Measurements from ENCODE around the gene TMEM135. TPM values are rescaled to one million over a fixed set of nuclear protein-coding genes. Genes with fewer than 3 reads are reported as not detected.
"Not testable (repeated sequence)": the region's sequence is repeated elsewhere in the genome, so short reads cannot be mapped to it uniquely, and the experiment has no call there.

Gene TMEM135
- total RNA-seq, 2 experiments from 2014 or later = 14.1 to 15.6 TPM

DNA sequence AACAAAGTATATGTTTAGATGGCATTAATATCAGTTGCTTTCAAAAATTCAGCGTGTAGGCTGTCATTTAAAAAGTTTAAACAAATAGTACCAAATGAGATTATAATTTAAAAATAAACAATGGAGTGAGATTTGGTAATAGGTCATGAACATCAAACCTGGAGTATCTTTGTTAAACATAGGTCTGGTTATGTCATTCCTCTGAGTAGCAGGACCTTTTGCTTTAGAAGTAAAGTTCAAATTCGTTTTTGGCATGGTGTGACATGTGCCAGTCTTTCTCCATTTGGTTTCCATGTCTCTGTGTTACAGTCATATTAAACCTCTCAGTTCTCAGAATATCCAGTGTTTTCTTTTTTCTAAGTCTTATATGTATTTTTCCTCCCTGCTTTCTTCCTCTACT is 242.4 kb downstream of the TMEM135 start:
- intact Hi-C loops (cut with DNase I, micrococcal nuclease) = no loop called here
- no peak overlapping the region for H3K27ac Mint-ChIP-seq
- no peaks in the 10 kb centered on the region for H3K9me3 Mint-ChIP-seq

DNA sequence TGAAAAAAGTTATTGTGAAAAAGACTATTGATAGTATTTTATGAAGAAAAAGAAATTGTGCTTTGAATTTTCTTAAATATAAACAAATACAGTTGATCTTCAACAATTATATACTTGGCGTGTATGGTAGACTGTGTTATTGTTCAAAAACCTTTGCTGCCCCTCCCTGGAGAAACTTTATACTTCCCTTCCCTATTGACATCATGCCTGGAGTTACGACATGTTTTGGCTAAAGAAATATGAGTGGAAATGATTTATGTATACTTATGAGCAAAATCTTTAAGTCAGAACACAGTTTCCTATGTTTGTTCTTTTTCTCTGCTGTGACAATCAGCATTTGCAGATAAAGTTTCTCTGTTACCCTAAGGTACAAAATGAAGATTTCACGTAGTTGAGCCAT is 243.8 kb downstream of the TMEM135 start:
- POLR2A ChIA-PET = no interaction called here
- no peak overlapping the region for H3K4me3 Mint-ChIP-seq

More for the DNA sequence above, 242.4 kb downstream of the TMEM135 start:
- no peaks in the 10 kb centered on the region for H3K27me3 Mint-ChIP-seq
- H3K9me3 ChIP-seq (ENCODE audit: control insufficient read depth in 1 of 2, insufficient read depth in 1 of 2, low read length in 2 of 2) = no peaks in the 10 kb centered on the region
- DNase-seq (no peak), ATAC-seq (ENCODE audit: poor library complexity) (no peak)
- no peaks in the 10 kb centered on the region for H3K36me3 Mint-ChIP-seq (ENCODE audit: low read depth)
- H3K27ac ChIP-seq (ENCODE audit: low read depth in 1 of 2, low read length in 2 of 2) = no peak overlapping the region
- no peaks in the 10 kb centered on the region for H3K4me1 ChIP-seq (ENCODE audit: insufficient read depth, low read length)
- TF ChIP-seq, protein P1, sequence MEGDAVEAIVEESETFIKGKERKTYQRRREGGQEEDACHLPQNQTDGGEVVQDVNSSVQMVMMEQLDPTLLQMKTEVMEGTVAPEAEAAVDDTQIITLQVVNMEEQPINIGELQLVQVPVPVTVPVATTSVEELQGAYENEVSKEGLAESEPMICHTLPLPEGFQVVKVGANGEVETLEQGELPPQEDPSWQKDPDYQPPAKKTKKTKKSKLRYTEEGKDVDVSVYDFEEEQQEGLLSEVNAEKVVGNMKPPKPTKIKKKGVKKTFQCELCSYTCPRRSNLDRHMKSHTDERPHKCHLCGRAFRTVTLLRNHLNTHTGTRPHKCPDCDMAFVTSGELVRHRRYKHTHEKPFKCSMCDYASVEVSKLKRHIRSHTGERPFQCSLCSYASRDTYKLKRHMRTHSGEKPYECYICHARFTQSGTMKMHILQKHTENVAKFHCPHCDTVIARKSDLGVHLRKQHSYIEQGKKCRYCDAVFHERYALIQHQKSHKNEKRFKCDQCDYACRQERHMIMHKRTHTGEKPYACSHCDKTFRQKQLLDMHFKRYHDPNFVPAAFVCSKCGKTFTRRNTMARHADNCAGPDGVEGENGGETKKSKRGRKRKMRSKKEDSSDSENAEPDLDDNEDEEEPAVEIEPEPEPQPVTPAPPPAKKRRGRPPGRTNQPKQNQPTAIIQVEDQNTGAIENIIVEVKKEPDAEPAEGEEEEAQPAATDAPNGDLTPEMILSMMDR (IDR thresholded peaks at IDR 0.05) = no peak
- H3K4me3 ChIP-seq (ENCODE audit: low read length) = no peak overlapping the region
- no peak overlapping the region for H3K4me3 Mint-ChIP-seq
- H3K4me1 Mint-ChIP-seq (ENCODE audit: low read depth) = no peaks in the 10 kb centered on the region
- POLR2A ChIA-PET = no interaction called here
- no peaks in the 10 kb centered on the region for H3K36me3 ChIP-seq (ENCODE audit: insufficient read depth, low read length)
- no peaks in the 10 kb centered on the region for H3K27me3 ChIP-seq (ENCODE audit: control insufficient read depth in 1 of 2, insufficient read depth in 2 of 2, low read length in 2 of 2)
- CTCF ChIA-PET = interaction anchor here (1.0 kb wide), 1 partner anchor 10 kb away, joined by 4 read pairs; no protein-coding TSS in a partner anchor

GRCh38 chr11:87284306-87284705 is 246.6 kb downstream of the TMEM135 start:
- ATAC-seq (ENCODE audit: poor library complexity) = no peak
- no peak overlapping the region for H3K27ac ChIP-seq (ENCODE audit: low read depth in 1 of 2, low read length in 2 of 2)
- POLR2A ChIA-PET = no interaction called here
- no peak overlapping the region for H3K4me3 ChIP-seq (ENCODE audit: low read length)
- H3K36me3 Mint-ChIP-seq (ENCODE audit: low read depth) = no peaks in the 10 kb centered on the region
- TF ChIP-seq, protein P1 (IDR thresholded peaks at IDR 0.05) = no peak
- CTCF ChIA-PET = no interaction called here
- no peaks in the 10 kb centered on the region for H3K9me3 ChIP-seq (ENCODE audit: control insufficient read depth in 1 of 2, insufficient read depth in 1 of 2, low read length in 2 of 2)
- no peaks in the 10 kb centered on the region for H3K4me1 ChIP-seq (ENCODE audit: insufficient read depth, low read length)
- no peaks in the 10 kb centered on the region for H3K9me3 Mint-ChIP-seq
- no peaks in the 10 kb centered on the region for H3K27me3 ChIP-seq (ENCODE audit: control insufficient read depth in 1 of 2, insufficient read depth in 2 of 2, low read length in 2 of 2)
- no peaks in the 10 kb centered on the region for H3K27me3 Mint-ChIP-seq
- no peak overlapping the region for H3K27ac Mint-ChIP-seq
- H3K4me1 Mint-ChIP-seq (ENCODE audit: low read depth) = no peaks in the 10 kb centered on the region
- intact Hi-C loops (cut with DNase I, micrococcal nuclease) = no loop called here
- no peak overlapping the region for H3K4me3 Mint-ChIP-seq
- DNase-seq = no peak
- H3K36me3 ChIP-seq (ENCODE audit: insufficient read depth, low read length) = no peaks in the 10 kb centered on the region

More for the DNA sequence above, 243.8 kb downstream of the TMEM135 start:
- TF ChIP-seq, protein P1 (IDR thresholded peaks at IDR 0.05) = no peak
- CTCF ChIA-PET = interaction anchor here (1.0 kb wide), 1 partner anchor 11 kb away, joined by 4 read pairs; no protein-coding TSS in a partner anchor
- no peaks in the 10 kb centered on the region for H3K27me3 Mint-ChIP-seq
- intact Hi-C loops (cut with DNase I, micrococcal nuclease) = no loop called here
- H3K4me1 Mint-ChIP-seq (ENCODE audit: low read depth) = no peaks in the 10 kb centered on the region
- Histone ChIP-seq H3K9me3 (ENCODE audit: control insufficient read depth in 1 of 2, insufficient read depth in 1 of 2, low read length in 2 of 2) (no peaks in the 10 kb centered on the region), H3K27me3 (ENCODE audit: control insufficient read depth in 1 of 2, insufficient read depth in 2 of 2, low read length in 2 of 2) (no peaks in the 10 kb centered on the region), H3K27ac (ENCODE audit: low read depth in 1 of 2, low read length in 2 of 2) (no peak overlapping the region), H3K4me3 (ENCODE audit: low read length) (no peak overlapping the region), H3K4me1 (ENCODE audit: insufficient read depth, low read length) (no peaks in the 10 kb centered on the region), H3K36me3 (ENCODE audit: insufficient read depth, low read length) (no peaks in the 10 kb centered on the region)
- H3K27ac Mint-ChIP-seq = no peak overlapping the region
- H3K9me3 Mint-ChIP-seq = no peaks in the 10 kb centered on the region
- ATAC-seq (ENCODE audit: poor library complexity) (no peak), DNase-seq (no peak)
- no peaks in the 10 kb centered on the region for H3K36me3 Mint-ChIP-seq (ENCODE audit: low read depth)

GRCh38 chr11:87285674-87286073 is 247.9 kb downstream of the TMEM135 start:
- H3K27ac ChIP-seq (ENCODE audit: low read depth in 1 of 2, low read length in 2 of 2); H3K36me3 ChIP-seq (ENCODE audit: insufficient read depth, low read length); H3K4me1 Mint-ChIP-seq (ENCODE audit: low read depth); H3K36me3 Mint-ChIP-seq (ENCODE audit: low read depth); H3K9me3 ChIP-seq (ENCODE audit: control insufficient read depth in 1 of 2, insufficient read depth in 1 of 2, low read length in 2 of 2); H3K4me3 Mint-ChIP-seq; H3K27me3 Mint-ChIP-seq; H3K9me3 Mint-ChIP-seq; H3K27ac Mint-ChIP-seq; POLR2A ChIA-PET; H3K4me1 ChIP-seq (ENCODE audit: insufficient read depth, low read length); DNase-seq; ATAC-seq (ENCODE audit: poor library complexity); H3K27me3 ChIP-seq (ENCODE audit: control insufficient read depth in 1 of 2, insufficient read depth in 2 of 2, low read length in 2 of 2); H3K4me3 ChIP-seq (ENCODE audit: low read length): not testable (repeated sequence)
- CTCF ChIA-PET = interaction anchor here (1.1 kb wide), 1 partner anchor 347 kb away, joined by 5 read pairs; no protein-coding TSS in a partner anchor
- intact Hi-C loops (cut with DNase I, micrococcal nuclease) = loop anchor here in 1 of 2 experiments (5.0 kb wide), 1 partner anchor 828 kb away; no protein-coding TSS in a partner anchor
